GM12874 (cell line): ENCODE data around the gene EVA1B.

ENCODE experiments used
- TF ChIP-seq, protein P1 (sequence below): IDR thresholded peaks from 2 replicates; pipeline ENCODE4 v1.5.1; 2011; ENCODE audit warnings: low read depth, mild to moderate bottlenecking, control low read depth, low read length, moderate library complexity; ENCODE audit not compliant: insufficient read depth

The EVA1B gene

DNA sequence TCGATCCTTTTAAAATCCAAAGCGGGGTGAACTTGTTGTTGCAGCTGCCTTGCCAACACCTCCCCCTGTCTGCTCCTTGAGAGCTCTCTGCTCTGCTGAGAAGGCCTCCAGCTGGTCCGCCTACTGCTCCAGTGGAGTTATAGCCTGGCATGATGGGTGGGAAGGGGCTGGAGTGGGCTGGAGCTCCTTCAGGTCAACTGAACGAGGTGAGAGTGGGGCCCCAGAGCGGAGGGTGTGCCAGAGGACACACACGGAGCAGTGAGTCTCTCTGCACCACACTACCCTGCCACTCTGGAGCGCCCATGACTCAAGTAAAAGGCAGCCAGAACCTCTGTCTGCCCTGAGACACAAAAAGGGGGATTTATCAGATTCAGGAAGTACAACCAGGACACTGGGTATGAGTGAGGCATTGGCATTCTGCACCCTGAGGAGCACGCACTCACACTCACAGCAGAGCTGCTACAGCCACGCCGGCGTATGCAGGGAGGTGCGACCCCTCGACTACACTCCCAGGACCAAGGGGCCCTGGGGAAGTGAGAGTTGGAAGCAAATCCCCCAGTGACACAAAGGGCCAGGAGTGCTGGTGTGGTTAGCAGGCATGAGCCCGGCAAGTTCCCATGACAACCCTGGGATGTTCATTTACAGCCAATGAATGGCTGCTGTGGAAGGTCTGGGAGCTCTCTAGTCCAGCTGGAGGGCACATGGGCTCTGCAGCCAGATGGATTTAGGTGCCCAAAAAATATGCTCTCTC is 28.0 kb upstream of the EVA1B start:
- TF ChIP-seq, protein P1, sequence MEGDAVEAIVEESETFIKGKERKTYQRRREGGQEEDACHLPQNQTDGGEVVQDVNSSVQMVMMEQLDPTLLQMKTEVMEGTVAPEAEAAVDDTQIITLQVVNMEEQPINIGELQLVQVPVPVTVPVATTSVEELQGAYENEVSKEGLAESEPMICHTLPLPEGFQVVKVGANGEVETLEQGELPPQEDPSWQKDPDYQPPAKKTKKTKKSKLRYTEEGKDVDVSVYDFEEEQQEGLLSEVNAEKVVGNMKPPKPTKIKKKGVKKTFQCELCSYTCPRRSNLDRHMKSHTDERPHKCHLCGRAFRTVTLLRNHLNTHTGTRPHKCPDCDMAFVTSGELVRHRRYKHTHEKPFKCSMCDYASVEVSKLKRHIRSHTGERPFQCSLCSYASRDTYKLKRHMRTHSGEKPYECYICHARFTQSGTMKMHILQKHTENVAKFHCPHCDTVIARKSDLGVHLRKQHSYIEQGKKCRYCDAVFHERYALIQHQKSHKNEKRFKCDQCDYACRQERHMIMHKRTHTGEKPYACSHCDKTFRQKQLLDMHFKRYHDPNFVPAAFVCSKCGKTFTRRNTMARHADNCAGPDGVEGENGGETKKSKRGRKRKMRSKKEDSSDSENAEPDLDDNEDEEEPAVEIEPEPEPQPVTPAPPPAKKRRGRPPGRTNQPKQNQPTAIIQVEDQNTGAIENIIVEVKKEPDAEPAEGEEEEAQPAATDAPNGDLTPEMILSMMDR = no peak

DNA sequence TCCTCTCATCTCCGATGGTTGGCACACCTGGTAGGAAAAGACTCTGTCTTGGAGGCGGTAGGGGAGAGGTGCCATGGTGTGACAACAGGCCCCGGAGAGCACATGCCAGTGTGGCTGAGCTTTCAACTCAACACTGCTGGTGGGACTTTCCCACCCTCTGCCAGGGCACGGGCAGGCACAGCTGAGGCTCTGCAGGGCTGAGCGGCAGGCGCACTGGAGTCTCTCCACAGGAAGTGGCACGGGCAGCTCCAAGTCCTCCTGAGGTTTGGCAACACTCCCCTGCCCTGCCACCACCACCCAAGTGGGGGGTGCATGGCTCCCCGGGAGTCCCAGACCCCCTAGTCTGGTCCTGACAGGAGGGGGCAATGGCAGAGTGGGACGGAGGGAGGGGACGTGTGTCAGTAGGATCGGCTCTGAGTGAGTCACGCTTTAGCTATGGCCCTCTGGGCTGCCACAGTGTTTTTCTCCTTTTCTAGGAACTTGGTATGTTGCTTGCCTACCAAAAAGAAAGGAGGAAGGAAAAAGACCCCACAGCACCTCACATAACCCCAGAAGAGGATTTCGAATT is 27.3 kb upstream of the EVA1B start:
- TF ChIP-seq, protein P1 = no peak

DNA sequence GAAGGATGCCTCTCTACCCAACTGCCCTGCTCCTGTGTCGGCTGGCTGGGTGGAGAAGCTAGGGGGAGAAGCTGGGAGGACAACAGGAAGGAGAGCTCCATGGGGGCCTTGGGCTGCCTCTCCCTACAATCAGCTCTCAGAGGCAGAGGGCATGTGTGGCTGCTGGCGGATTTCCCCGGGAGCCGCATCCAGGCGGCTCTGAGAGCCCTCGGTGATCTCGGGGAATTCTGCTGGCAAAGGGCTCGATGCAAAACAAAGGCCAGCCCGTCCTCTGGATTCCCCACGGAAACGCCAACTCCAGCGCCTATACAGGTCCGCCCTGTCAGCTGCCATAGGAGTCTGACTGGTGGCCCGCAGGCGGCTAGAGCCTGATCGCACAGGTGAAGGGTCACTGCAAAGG is 26.4 kb upstream of the EVA1B start:
- TF ChIP-seq, protein P1 = no peak

DNA sequence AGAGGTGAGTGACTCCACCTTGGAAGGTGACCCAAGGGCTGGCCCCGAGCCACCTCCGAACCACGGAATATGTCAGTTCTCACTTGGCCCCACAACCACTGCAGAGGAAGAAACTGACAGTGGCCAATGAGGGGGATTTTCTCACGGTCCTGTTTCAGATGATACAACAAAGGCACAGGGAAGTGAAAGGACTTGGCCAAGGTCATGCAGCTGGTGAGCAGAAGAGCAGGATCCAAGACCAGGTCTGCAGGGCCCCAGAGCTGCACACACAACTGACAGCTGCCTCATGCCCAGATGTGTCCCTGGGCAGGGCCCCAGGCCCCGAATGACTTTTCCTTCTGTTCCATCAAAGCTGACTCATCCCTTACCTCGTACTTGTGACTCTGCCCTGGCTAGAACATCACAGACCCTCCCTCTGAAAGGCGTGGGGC is 25.8 kb upstream of the EVA1B start:
- TF ChIP-seq, protein P1 = no peak

DNA sequence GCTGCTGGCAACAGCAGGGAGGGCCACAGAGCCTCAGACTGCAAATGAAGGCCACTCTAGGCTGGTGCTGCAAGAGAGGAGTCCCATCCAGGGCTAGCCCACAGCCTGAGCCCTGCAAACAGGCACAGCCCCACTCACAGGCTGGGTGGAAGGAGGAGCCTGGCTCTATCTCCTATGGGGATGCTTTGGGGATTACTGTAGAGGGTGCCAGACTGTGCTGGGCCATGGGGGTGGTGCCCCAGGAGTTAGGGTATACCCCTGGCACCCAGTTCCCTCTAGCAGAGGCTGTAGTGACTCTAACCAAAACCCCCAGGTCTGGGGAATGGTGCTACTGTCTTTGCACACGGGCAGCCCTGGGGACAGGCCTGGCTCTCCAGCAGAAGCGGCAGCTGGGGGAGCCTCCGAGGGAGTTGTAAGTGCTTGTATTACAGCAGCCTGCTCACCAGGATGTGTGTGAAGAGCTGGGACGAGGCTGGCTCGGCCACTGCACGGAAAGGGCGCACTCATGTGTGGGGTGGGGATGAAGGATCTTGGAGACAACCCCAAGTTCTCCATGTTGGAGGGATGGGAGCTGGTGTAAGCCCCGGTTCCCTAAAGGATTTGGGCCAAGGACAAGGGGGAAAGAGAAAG is 23.4 kb upstream of the EVA1B start:
- TF ChIP-seq, protein P1 = no peak

DNA sequence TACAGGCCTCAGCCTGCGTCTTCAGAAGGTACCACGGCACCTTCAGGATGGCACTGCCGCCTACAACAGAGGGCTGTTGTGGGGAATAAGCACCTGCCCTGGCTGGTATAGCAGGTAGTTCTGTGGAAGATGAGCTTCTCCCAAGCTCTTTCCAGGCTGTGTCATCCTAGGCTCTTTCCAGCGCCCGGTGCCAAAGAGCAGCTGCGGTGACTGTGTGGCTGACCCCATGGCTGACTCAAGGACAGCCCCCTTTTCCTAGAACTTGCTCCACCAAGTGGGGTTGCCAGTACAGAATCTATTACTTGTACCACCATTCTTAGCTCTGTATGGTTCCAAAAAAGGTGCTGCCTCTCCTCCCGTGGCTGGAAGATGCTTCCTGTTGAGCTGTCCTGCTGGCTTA is 21.9 kb upstream of the EVA1B start:
- TF ChIP-seq, protein P1 = no peak

DNA sequence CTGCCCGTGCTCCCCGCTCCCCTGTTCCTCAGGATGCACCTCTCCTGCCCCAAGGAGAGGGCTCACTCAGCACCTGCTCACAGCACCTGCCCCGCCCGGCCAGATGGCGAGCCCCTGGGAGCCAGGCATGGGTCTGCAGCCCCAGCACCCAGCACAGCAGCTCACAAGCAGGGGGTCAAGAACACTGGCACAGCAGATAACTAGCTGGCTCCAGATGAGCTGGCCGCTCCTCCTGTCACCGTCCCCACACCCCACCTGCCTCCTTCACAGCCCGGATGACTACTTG is 20.9 kb upstream of the EVA1B start:
- TF ChIP-seq, protein P1 = no peak
